HL-60 (cell line): Measurements from ENCODE around the gene FAM184A.
"Not testable (repeated sequence)": the region's sequence is repeated elsewhere in the genome, so short reads cannot be mapped to it uniquely, and the experiment has no call there.

Experiments
- DNase-seq, 2 experiments: peaks; one replicate each; pipeline ENCODE4 v3.0.0-alpha.2; 2010 to 2020; ENCODE audit warnings: low read depth in 1 of 2, low spot score in 1 of 2
- H3K27ac ChIP-seq: fragments of 250-450 bp; sonication (Bioruptor Pico); replicated peaks from 2 replicates; pipeline ENCODE4 v1.5.1; 2020; ENCODE audit warnings: mild to moderate bottlenecking, moderate library complexity
- H3K27me3 ChIP-seq: fragments of 250-450 bp; sonication (Bioruptor Pico); 2 replicates; pipeline ENCODE4 v1.5.1; 2021; ENCODE audit warnings: mild to moderate bottlenecking, moderate library complexity; ENCODE audit not compliant: insufficient read depth, poor library complexity, severe bottlenecking
- H3K4me3 ChIP-seq: replicated peaks from 2 replicates; pipeline ENCODE4 v1.5.1; 2011; ENCODE audit warnings: mild to moderate bottlenecking, control low read depth, low read length; ENCODE audit not compliant: insufficient read depth
- CTCF ChIP-seq: IDR thresholded peaks from one replicate; pipeline ENCODE4 v1.5.1; 2011; ENCODE audit warnings: low read length, control low read depth, inconsistent platforms; ENCODE audit not compliant: insufficient read depth
- GABPA ChIP-seq: IDR thresholded peaks from 2 replicates; pipeline ENCODE4 v1.6.1; 2012; ENCODE audit warnings: low read depth
- POLR2AphosphoS5 ChIP-seq: IDR thresholded peaks from 2 replicates; pipeline ENCODE4 v1.6.1; 2012; ENCODE audit warnings: low read depth
- REST ChIP-seq: IDR thresholded peaks from 2 replicates; pipeline ENCODE4 v1.6.1; 2012; ENCODE audit warnings: low read depth; ENCODE audit not compliant: insufficient replicate concordance
- SPI1 ChIP-seq: IDR thresholded peaks from 2 replicates; pipeline ENCODE4 v1.6.1; 2012; ENCODE audit warnings: low read depth, mild to moderate bottlenecking, borderline replicate concordance

Gene FAM184A

GRCh38 chr6:119121367-119121766 lies 42.9 kb upstream of the FAM184A start:
- no peaks in the 10 kb centered on the region for H3K27me3 ChIP-seq
- no peak for DNase-seq
- TF ChIP-seq CTCF (no peak), REST (no peak), POLR2AphosphoS5 (no peak), SPI1 (no peak), GABPA (no peak)
- no peak overlapping the region for H3K27ac ChIP-seq
- no peak overlapping the region for H3K4me3 ChIP-seq

GRCh38 chr6:119119989-119120388 lies 41.5 kb upstream of the FAM184A start:
- no peak overlapping the region for H3K27ac ChIP-seq
- H3K4me3 ChIP-seq = no peak overlapping the region
- no peak for TF ChIP-seq CTCF
- TF ChIP-seq POLR2AphosphoS5 = no peak
- H3K27me3 ChIP-seq = no peaks in the 10 kb centered on the region
- peak in 1 of 2 experiments; percentile 74 for DNase-seq

GRCh38 chr6:119119062-119119461 lies 40.6 kb upstream of the FAM184A start:
- H3K4me3 ChIP-seq, DNase-seq, H3K27ac ChIP-seq, H3K27me3 ChIP-seq: not testable (repeated sequence)

GRCh38 chr6:119116712-119117281 lies 38.3 kb upstream of the FAM184A start:
- DNase-seq = no peak
- no peaks in the 10 kb centered on the region for H3K27me3 ChIP-seq
- TF ChIP-seq POLR2AphosphoS5 (no peak), SPI1 (no peak), REST (no peak), CTCF (no peak), GABPA (no peak)
- H3K27ac ChIP-seq = no peak overlapping the region
- H3K4me3 ChIP-seq = no peak overlapping the region
